ENCODE data around the gene PDE7B.
"Not testable (repeated sequence)": the region's sequence is repeated elsewhere in the genome, so short reads cannot be mapped to it uniquely, and the experiment has no call there.

The PDE7B gene

DNA sequence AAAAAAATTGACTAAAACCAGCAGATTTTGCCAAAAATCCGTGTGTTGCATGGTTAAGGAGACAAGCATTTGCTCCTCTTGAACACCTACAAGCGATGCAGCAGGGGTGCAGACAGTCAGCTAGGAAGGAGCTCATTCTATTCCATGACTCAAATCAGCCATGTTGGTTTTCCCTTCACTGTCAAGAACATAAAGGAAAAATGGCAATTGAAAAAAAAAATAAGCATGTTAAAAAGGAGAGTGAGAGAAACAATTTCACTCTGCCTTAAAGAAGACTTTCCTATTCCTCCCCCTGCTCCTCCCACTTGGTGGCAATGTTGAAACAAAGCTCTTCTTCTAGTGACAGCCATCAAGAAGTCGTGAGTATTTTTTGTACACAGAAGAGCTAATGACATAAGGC, 283.2 kb downstream of the PDE7B start:
- TF ChIP-seq TAF1 (IDR thresholded peaks at IDR 0.05; ENCODE audit: low read depth, low read length) (no peak), PAX5 (IDR thresholded peaks at IDR 0.05; ENCODE audit: insufficient read depth, low read length, severe bottlenecking) (no peak), POLR2AphosphoS5 (IDR thresholded peaks at IDR 0.05; ENCODE audit: low read depth, low read length) (no peak), POU2F2 (IDR thresholded peaks at IDR 0.05; ENCODE audit: low read depth, low read length) (no peak), SPI1 (IDR thresholded peaks at IDR 0.05; ENCODE audit: low read depth, low read length) (no peak), POLR2A (IDR thresholded peaks at IDR 0.05; ENCODE audit: low read depth, low read length) (no peak)
- FAIRE-seq: no peak
- DNase-seq (ENCODE audit: insufficient read length, low spot score): no peak

DNA sequence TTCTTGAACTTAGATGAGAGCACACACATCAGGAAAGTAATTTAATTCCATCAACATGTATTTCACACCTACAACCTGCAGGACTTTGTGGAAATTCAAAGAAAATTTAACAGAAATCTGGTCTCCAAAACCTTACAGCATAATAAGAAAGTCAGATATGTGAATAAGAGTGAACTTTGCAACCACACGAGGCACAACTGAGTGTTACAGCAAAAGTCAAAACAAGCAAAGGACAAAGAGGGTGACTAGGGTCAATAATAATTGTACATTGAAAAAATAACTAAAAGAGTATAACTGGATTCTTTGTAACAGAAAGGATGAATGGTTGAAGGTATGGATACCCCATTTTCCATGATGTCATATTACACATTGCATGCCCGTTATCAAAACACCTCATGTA, 284.8 kb downstream of the PDE7B start:
- no peak for FAIRE-seq
- no peak for DNase-seq (ENCODE audit: insufficient read length, low spot score)
- TF ChIP-seq POLR2AphosphoS5 (IDR thresholded peaks at IDR 0.05; ENCODE audit: low read depth, low read length): no peak
- TF ChIP-seq PAX5 (IDR thresholded peaks at IDR 0.05; ENCODE audit: insufficient read depth, low read length, severe bottlenecking): no peak
- no peak for TF ChIP-seq POU2F2 (IDR thresholded peaks at IDR 0.05; ENCODE audit: low read depth, low read length)
- no peak for TF ChIP-seq TAF1 (IDR thresholded peaks at IDR 0.05; ENCODE audit: low read depth, low read length)
- TF ChIP-seq SPI1 (IDR thresholded peaks at IDR 0.05; ENCODE audit: low read depth, low read length): no peak
- TF ChIP-seq POLR2A (IDR thresholded peaks at IDR 0.05; ENCODE audit: low read depth, low read length): no peak

DNA sequence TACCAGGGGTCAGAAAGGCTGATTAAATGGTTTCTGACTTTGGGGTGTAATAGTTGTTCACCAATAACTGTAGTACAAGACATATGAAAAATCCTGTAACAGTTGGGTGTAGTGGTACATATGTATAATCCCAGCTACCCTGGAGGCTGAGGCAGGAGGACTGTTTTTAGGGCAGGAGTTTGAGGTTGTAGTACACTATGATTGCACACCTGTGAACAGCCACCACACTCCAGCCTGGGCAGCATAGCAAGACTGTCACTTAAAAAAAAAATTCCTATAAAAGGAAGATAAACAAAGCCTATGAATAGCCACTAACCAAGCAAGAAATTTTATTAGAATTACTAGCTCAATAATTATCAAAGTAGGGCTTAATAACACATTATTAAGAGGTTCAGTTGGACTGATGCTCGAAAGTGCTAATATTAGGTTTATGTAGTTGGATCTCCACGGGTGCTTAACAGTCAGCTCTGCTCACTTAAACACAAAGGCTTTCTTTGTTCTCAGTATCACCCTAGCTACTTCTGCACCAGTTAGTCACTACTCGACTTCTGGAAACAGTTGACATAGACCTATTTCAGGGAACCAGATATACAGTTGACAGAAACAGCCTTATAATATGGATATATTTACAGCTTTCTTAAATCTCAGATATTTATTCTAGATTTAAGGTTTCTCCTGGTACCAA, 285.6 kb downstream of the PDE7B start:
- TF ChIP-seq POLR2AphosphoS5 (IDR thresholded peaks at IDR 0.05; ENCODE audit: low read depth, low read length): no peak
- TF ChIP-seq POU2F2 (IDR thresholded peaks at IDR 0.05; ENCODE audit: low read depth, low read length): no peak
- TF ChIP-seq PAX5 (IDR thresholded peaks at IDR 0.05; ENCODE audit: insufficient read depth, low read length, severe bottlenecking): no peak
- no peak for TF ChIP-seq SPI1 (IDR thresholded peaks at IDR 0.05; ENCODE audit: low read depth, low read length)
- no peak for TF ChIP-seq TAF1 (IDR thresholded peaks at IDR 0.05; ENCODE audit: low read depth, low read length)
- TF ChIP-seq POLR2A (IDR thresholded peaks at IDR 0.05; ENCODE audit: low read depth, low read length): no peak
- no peak for DNase-seq (ENCODE audit: insufficient read length, low spot score)
- FAIRE-seq: no peak

DNA sequence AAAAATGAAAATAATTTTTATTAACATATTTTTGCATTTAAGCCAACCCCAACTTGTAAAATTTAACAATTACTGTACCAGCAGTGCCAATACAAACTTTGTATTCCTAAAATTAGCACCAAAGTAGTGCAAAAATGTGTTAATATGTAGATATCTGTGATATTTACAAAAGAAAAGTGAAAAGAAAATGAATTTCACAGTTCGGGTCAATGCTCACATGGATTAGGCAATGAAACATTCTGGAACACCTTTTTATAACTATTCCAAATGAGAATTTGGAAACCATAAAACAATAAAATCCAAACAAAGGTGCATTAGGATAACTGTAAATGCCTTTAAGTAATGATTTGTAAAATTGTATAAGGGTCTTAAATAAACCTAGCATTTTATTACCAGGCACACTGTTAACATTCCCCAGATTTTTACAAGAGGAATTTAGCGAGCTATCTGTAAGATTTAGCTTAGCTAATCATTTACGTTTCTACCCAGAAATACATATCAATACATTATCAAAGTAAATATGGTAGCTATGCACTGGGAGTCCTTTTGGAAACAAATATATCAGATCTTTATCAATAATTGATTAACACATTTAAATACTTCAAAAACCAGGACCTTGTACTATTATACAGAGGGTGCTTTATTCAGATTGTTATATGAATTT, 286.4 kb downstream of the PDE7B start:
- no peak for TF ChIP-seq TAF1 (IDR thresholded peaks at IDR 0.05; ENCODE audit: low read depth, low read length)
- no peak for TF ChIP-seq PAX5 (IDR thresholded peaks at IDR 0.05; ENCODE audit: insufficient read depth, low read length, severe bottlenecking)
- TF ChIP-seq POU2F2 (IDR thresholded peaks at IDR 0.05; ENCODE audit: low read depth, low read length): no peak
- FAIRE-seq: no peak
- no peak for DNase-seq (ENCODE audit: insufficient read length, low spot score)

DNA sequence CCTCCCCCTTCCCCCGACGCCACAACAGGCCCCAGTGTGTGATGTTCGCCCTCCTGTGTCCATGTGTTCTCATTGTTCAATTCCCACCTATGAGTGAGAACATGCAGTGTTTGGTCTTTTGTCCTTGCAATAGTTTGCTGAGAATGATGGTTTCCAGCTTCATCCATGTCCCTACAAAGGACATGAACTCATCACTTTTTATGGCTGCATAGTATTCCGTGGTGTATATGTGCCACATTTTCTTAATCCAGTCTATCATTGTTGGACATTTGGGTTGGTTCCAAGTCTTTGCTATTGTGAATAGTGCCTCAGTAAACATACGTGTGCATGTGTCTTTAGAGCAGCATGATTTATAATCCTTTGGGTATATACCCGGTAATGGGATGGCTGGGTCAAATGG, 287.6 kb downstream of the PDE7B start:
- not testable (repeated sequence) for FAIRE-seq; DNase-seq (ENCODE audit: insufficient read length, low spot score)

DNA sequence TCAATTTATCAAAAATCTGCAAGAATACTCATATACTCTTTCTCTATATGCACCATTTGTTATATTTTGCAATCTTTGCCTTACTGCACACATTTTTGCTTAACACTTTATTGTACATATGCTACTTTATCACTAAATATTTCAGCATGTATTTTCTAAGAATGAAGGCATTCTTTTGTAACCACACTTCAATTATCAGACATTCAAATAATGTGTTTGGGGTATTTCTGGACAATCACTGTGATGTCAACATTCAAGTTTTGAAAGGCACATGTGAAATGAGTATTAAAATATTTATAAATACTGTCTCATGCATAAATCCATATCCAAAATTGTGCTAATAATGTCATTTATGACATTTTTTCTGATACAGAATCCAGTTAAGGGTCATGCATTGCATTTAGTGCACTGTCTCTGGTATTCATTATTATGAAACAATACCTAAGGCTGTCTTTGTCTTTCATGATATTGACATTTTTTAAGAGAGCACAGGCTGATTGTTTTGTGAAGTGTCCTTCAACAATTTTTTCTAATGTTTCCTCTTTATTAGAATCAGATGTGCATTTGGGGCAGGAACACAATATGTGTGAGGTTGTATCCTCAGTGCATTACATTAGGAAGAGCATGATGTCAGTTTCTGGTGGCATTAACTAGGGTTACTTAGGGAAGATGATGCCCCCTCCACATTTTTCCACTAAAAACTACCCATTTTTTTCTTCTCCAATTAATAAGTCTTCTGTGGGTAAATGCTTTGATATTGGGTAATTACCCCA, 292.9 kb downstream of the PDE7B start:
- TF ChIP-seq POLR2AphosphoS5 (IDR thresholded peaks at IDR 0.05; ENCODE audit: low read depth, low read length) (no peak), TAF1 (IDR thresholded peaks at IDR 0.05; ENCODE audit: low read depth, low read length) (no peak), POU2F2 (IDR thresholded peaks at IDR 0.05; ENCODE audit: low read depth, low read length) (no peak), PAX5 (IDR thresholded peaks at IDR 0.05; ENCODE audit: insufficient read depth, low read length, severe bottlenecking) (no peak), POLR2A (IDR thresholded peaks at IDR 0.05; ENCODE audit: low read depth, low read length) (no peak), SPI1 (IDR thresholded peaks at IDR 0.05; ENCODE audit: low read depth, low read length) (no peak)
- no peak for DNase-seq (ENCODE audit: insufficient read length, low spot score)
- FAIRE-seq: no peak

DNA sequence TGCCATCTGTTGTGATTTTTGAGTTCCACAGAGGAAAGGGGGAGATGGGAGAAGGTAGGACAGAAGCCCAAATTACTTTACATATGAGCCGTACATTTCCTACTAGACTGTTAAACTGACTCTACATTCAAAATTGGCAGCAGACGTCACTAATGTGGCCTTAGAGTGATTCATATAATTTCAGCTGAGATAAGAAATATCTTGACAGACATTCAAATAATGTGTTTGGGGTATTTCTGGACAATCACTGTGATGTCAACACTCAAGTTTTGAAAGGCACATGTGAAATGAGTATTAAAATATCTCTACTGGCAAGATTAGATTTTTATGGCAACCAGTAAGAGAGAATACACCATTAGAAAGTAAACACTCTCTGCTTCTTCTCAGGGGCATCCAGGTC, 294.6 kb downstream of the PDE7B start:
- TF ChIP-seq PAX5 (IDR thresholded peaks at IDR 0.05; ENCODE audit: insufficient read depth, low read length, severe bottlenecking) (no peak), POLR2A (IDR thresholded peaks at IDR 0.05; ENCODE audit: low read depth, low read length) (no peak), SPI1 (IDR thresholded peaks at IDR 0.05; ENCODE audit: low read depth, low read length) (no peak), POU2F2 (IDR thresholded peaks at IDR 0.05; ENCODE audit: low read depth, low read length) (no peak), POLR2AphosphoS5 (IDR thresholded peaks at IDR 0.05; ENCODE audit: low read depth, low read length) (no peak), TAF1 (IDR thresholded peaks at IDR 0.05; ENCODE audit: low read depth, low read length) (no peak)

DNA sequence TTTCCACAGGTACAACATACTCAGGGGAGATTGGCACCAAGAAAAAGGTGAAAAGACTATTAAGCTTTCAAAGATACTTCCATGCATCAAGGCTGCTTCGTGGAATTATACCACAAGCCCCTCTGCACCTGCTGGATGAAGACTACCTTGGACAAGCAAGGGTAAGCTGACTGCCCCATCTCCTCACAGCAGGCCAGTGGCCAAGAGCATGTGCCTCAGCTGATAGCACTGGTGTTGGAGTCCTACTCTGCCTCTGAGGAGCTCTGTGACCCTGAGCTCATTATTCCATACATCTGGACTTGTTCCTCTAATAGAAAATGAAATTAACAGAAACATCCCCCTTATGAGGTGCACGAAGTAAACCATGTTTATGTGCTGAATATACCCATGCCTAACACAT, 295.8 kb downstream of the PDE7B start:
- TF ChIP-seq POLR2A (IDR thresholded peaks at IDR 0.05; ENCODE audit: low read depth, low read length): no peak
- TF ChIP-seq POLR2AphosphoS5 (IDR thresholded peaks at IDR 0.05; ENCODE audit: low read depth, low read length): no peak
- no peak for TF ChIP-seq POU2F2 (IDR thresholded peaks at IDR 0.05; ENCODE audit: low read depth, low read length)
- TF ChIP-seq PAX5 (IDR thresholded peaks at IDR 0.05; ENCODE audit: insufficient read depth, low read length, severe bottlenecking): no peak
- no peak for TF ChIP-seq SPI1 (IDR thresholded peaks at IDR 0.05; ENCODE audit: low read depth, low read length)
- FAIRE-seq (no peak), DNase-seq (ENCODE audit: insufficient read length, low spot score) (no peak)

More for the DNA sequence above, 294.6 kb downstream of the PDE7B start:
- DNase-seq (ENCODE audit: insufficient read length, low spot score): no peak
- no peak for FAIRE-seq

DNA sequence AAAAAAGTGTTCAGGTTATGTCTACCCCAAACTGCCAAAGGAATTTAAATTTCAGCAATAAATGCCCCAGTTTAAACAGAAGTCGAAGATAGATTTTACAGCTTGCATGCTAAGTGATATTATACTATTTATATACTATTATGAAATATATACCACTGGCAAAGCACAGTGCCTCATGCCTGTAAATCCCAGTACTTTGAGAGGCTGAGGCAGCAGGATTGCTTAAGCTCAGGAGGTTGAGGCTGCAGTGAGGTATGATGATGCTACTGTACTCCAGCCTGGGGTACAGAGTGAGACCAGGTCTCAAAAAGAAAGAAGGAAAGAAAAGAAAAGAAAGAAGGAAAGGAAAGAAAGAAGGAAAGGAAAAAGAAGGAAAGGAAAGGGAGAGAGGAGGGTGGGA, 296.6 kb downstream of the PDE7B start:
- no peak for DNase-seq (ENCODE audit: insufficient read length, low spot score)
- no peak for FAIRE-seq
- TF ChIP-seq PAX5 (IDR thresholded peaks at IDR 0.05; ENCODE audit: insufficient read depth, low read length, severe bottlenecking): no peak
- TF ChIP-seq POLR2AphosphoS5 (IDR thresholded peaks at IDR 0.05; ENCODE audit: low read depth, low read length): no peak
- no peak for TF ChIP-seq POU2F2 (IDR thresholded peaks at IDR 0.05; ENCODE audit: low read depth, low read length)
- no peak for TF ChIP-seq POLR2A (IDR thresholded peaks at IDR 0.05; ENCODE audit: low read depth, low read length)
- TF ChIP-seq TAF1 (IDR thresholded peaks at IDR 0.05; ENCODE audit: low read depth, low read length): no peak
- TF ChIP-seq SPI1 (IDR thresholded peaks at IDR 0.05; ENCODE audit: low read depth, low read length): no peak
